Natural killer cell (primary cell): ENCODE results near the gene ASMTL. TPM values are rescaled to one million over a fixed set of nuclear protein-coding genes. Genes with fewer than 3 reads are reported as not detected.

Experiments used
- ATAC-seq, 3 donors: fragments of 150-1000 bp in 2 of 3; fragments of 200-7000 bp in 1 of 3; cut with Tn5 transposase; 1 replicate in 1 of 3; 2 replicates in 2 of 3; pipeline ENCODE4 v1.10.0; 2021; ENCODE audit warnings: mild to moderate bottlenecking in 2 of 3, moderate library complexity in 2 of 3
- DNase-seq, 2 donors: peaks; one replicate each; pipeline versions ENCODE4 v3.0.0 to v3.0.0-alpha.2; 2013 to 2021; ENCODE audit warnings: mixed read lengths in 1 of 2
- H3K27ac ChIP-seq: one replicate; pipeline ENCODE4 v1.5.1; 2013; ENCODE audit warnings: mild to moderate bottlenecking, low read length
- H3K27me3 ChIP-seq: one replicate; pipeline ENCODE4 v1.6.1; 2013; ENCODE audit warnings: low read length; ENCODE audit not compliant: control insufficient read depth, insufficient read depth
- H3K36me3 ChIP-seq: one replicate; pipeline ENCODE4 v1.6.1; 2013; ENCODE audit warnings: low read length; ENCODE audit not compliant: control insufficient read depth, insufficient read depth
- H3K4me1 ChIP-seq: one replicate; pipeline ENCODE4 v1.6.1; 2013; ENCODE audit warnings: low read length; ENCODE audit not compliant: control insufficient read depth, insufficient read depth
- H3K4me3 ChIP-seq: one replicate; pipeline ENCODE4 v1.5.1; 2013; ENCODE audit warnings: low read length
- H3K9me3 ChIP-seq: one replicate; pipeline ENCODE4 v1.6.1; 2013; ENCODE audit warnings: low read length; ENCODE audit not compliant: control insufficient read depth, insufficient read depth
- H3K27ac Mint-ChIP-seq, 2 donors: one replicate each; pipeline ENCODE4 v1.8.0; 2022; ENCODE audit warnings: mild to moderate bottlenecking in 2 of 2, mixed read lengths in 2 of 2, moderate library complexity in 1 of 2
- H3K27me3 Mint-ChIP-seq, 2 donors: one replicate each; pipeline ENCODE4 v1.8.0; 2022; ENCODE audit warnings: low read depth in 2 of 2, mixed read lengths in 2 of 2
- H3K36me3 Mint-ChIP-seq: one replicate; pipeline ENCODE4 v1.8.0; 2022; ENCODE audit warnings: mixed read lengths
- H3K4me1 Mint-ChIP-seq, 2 donors: one replicate each; pipeline ENCODE4 v1.8.0; 2022; ENCODE audit warnings: mixed read lengths in 2 of 2
- H3K4me3 Mint-ChIP-seq: one replicate; pipeline ENCODE4 v1.8.0; 2022; ENCODE audit warnings: mild to moderate bottlenecking, moderate library complexity, mixed read lengths
- H3K9me3 Mint-ChIP-seq, 2 donors: one replicate each; pipeline ENCODE4 v1.8.0; 2022; ENCODE audit warnings: mixed read lengths in 2 of 2
- CTCF ChIP-seq: fragments of 200-600 bp; IDR thresholded peaks from one replicate; pipeline ENCODE4 v1.8.0; 2022; ENCODE audit warnings: antibody characterized with exemption
- WGBS: methylation state at CpG from one replicate; pipeline ENCODE4 v1.1.7; 2013; ENCODE audit warnings: missing lambda C conversion rate; ENCODE audit not compliant: insufficient coverage; 5-methylcytosine and 5-hydroxymethylcytosine counted together
- intact Hi-C: fragments of 100-400 bp; cut with micrococcal nuclease; formaldehyde crosslinking; loops from one replicate; pipeline ENCODE4 v1.14.2; 2022
- total RNA-seq, 4 donors: library from RNA; stranded (reverse); fragments of 120-200 nt in 1 of 4; gene quantifications; one replicate each; pipeline versions ENCODE4 v1.2.3 to v1.2.4, GENCODE V29; 2013 to 2022

ASMTL gene
- total RNA-seq, 3 donors from 2014 or later (not counting 1 experiment from before 2014, with no cell fraction given) = 58.5 to 80.3 (median 66.1) TPM

- Histone ChIP-seq H3K9me3 (no peaks in the 10 kb centered on the region), H3K4me1 (peaks cover 92% of the 10 kb centered on the region), H3K27me3 (no peaks in the 10 kb centered on the region), H3K27ac (peak overlapping the region; percentile 83), H3K36me3 (peaks cover 26% of the 10 kb centered on the region), H3K4me3 (peak overlapping the region; percentile 16)
- intact Hi-C loops = loop anchor here (10.0 kb wide), 1 partner anchor 1229 kb away; the partner anchor contains the start of gene CD99
- WGBS = 85% methylated on average over 36 of the region's 36 CpGs
- no peaks in the 10 kb centered on the region for H3K27me3 Mint-ChIP-seq
- no peak for TF ChIP-seq CTCF
- H3K4me1 Mint-ChIP-seq = peaks cover 73 to 85% of the 10 kb centered on the region in 2 donors
- H3K9me3 Mint-ChIP-seq = no peaks in the 10 kb centered on the region
- peak overlapping the region; percentile 90 to 91 for H3K27ac Mint-ChIP-seq
- ATAC-seq (no peak), DNase-seq (peak in 1 of 2 donors; percentile 18)
- peak overlapping the region; percentile 92 for H3K4me3 Mint-ChIP-seq
- no peaks in the 10 kb centered on the region for H3K36me3 Mint-ChIP-seq
These were observed 13.5 kb upstream of the ASMTL start for GRCh38 chrX:1466232-1466661.

- peak overlapping the region; percentile 90 to 91 for H3K27ac Mint-ChIP-seq
- Histone ChIP-seq H3K27me3 (no peaks in the 10 kb centered on the region), H3K4me1 (peaks cover 91% of the 10 kb centered on the region), H3K27ac (peak overlapping the region; percentile 83), H3K4me3 (peak overlapping the region; percentile 38), H3K9me3 (no peaks in the 10 kb centered on the region), H3K36me3 (peaks cover 26% of the 10 kb centered on the region)
- WGBS = 91% methylated on average over 75 of the region's 75 CpGs
- H3K27me3 Mint-ChIP-seq = no peaks in the 10 kb centered on the region
- peak overlapping the region; percentile 92 for H3K4me3 Mint-ChIP-seq
- TF ChIP-seq CTCF = no peak
- peak in 1 of 2 donors; percentile 18 for DNase-seq
- no peak for ATAC-seq
- intact Hi-C loops = loop anchor here (10.0 kb wide), 1 partner anchor 1229 kb away; the partner anchor contains the start of gene CD99
- H3K36me3 Mint-ChIP-seq = no peaks in the 10 kb centered on the region
- H3K9me3 Mint-ChIP-seq = no peaks in the 10 kb centered on the region
- H3K4me1 Mint-ChIP-seq = peaks cover 72 to 80% of the 10 kb centered on the region in 2 donors
These were observed 12.8 kb upstream of the ASMTL start for GRCh38 chrX:1465286-1466231.

- Mint-ChIP-seq H3K9me3 (no peaks in the 10 kb centered on the region), H3K4me1 (peaks cover 67 to 73% of the 10 kb centered on the region in 2 donors), H3K27ac (peak overlapping the region; percentile 90 to 91), H3K36me3 (no peaks in the 10 kb centered on the region), H3K4me3 (peak overlapping the region; percentile 92), H3K27me3 (no peaks in the 10 kb centered on the region)
- intact Hi-C loops = loop anchor here (1.0 to 10.0 kb wide), 3 partner anchors 17 to 1230 kb away; partner anchors contain the start of gene CD99
- no peak for ATAC-seq
- no peaks in the 10 kb centered on the region for H3K27me3 ChIP-seq
- 16% methylated on average over 12 of the region's 12 CpGs for WGBS
- no peak for TF ChIP-seq CTCF
- H3K27ac ChIP-seq = peak overlapping the region; percentile 83
- H3K4me1 ChIP-seq = peaks cover 85% of the 10 kb centered on the region
- DNase-seq = peak in 1 of 2 donors; percentile 52
- H3K4me3 ChIP-seq = peak overlapping the region; percentile 38
- no peaks in the 10 kb centered on the region for H3K9me3 ChIP-seq
- peaks cover 26% of the 10 kb centered on the region for H3K36me3 ChIP-seq
These were observed 12.2 kb upstream of the ASMTL start for GRCh38 chrX:1464971-1465285.
